HG02759 (cell line): ENCODE data around the gene ATP6V0A1.
"Not testable (repeated sequence)": the region's sequence is repeated elsewhere in the genome, so short reads cannot be mapped to it uniquely, and the experiment has no call there.

Experiments used
- ATAC-seq: cut with Tn5 transposase; IDR thresholded peaks from one replicate; pipeline ENCODE4 v1.9.1; 2021; ENCODE audit warnings: mild to moderate bottlenecking, moderate library complexity; ENCODE audit not compliant: unreplicated experiment

The ATP6V0A1 gene

GRCh38 chr17:42436391-42436790, 22.3 kb upstream of the ATP6V0A1 start:
- ATAC-seq = no peak

GRCh38 chr17:42438600-42439567, 19.8 kb upstream of the ATP6V0A1 start:
- no peak for ATAC-seq

GRCh38 chr17:42441371-42442195, 17.1 kb upstream of the ATP6V0A1 start:
- no peak for ATAC-seq

- no peak for ATAC-seq
Measured at GRCh38 chr17:42442196-42442565, 16.5 kb upstream of the ATP6V0A1 start.

- ATAC-seq = not testable (repeated sequence)
Measured at GRCh38 chr17:42449176-42449575, 9.5 kb upstream of the ATP6V0A1 start.

GRCh38 chr17:42449838-42450237, 8.8 kb upstream of the ATP6V0A1 start:
- not testable (repeated sequence) for ATAC-seq

- ATAC-seq = not testable (repeated sequence)
Measured at GRCh38 chr17:42451270-42451669, 7.4 kb upstream of the ATP6V0A1 start.

GRCh38 chr17:42453439-42453838, 5.2 kb upstream of the ATP6V0A1 start:
- no peak for ATAC-seq

GRCh38 chr17:42454987-42455386, 3.7 kb upstream of the ATP6V0A1 start:
- not testable (repeated sequence) for ATAC-seq

GRCh38 chr17:42456223-42457106, 2.2 kb upstream of the ATP6V0A1 start:
- ATAC-seq = no peak

- ATAC-seq = no peak
Measured at GRCh38 chr17:42457107-42457792, 1.4 kb upstream of the ATP6V0A1 start.

GRCh38 chr17:42459256-42459800, 650 bp downstream of the ATP6V0A1 start:
- ATAC-seq = no peak

- ATAC-seq = no peak
Measured at GRCh38 chr17:42459801-42460281, 1.2 kb downstream of the ATP6V0A1 start.

GRCh38 chr17:42460371-42460770, 1.7 kb downstream of the ATP6V0A1 start:
- ATAC-seq = no peak

- no peak for ATAC-seq
Measured at GRCh38 chr17:42463976-42464400, 5.3 kb downstream of the ATP6V0A1 start.

- no peak for ATAC-seq
Measured at GRCh38 chr17:42467889-42468288, 9.2 kb downstream of the ATP6V0A1 start.

GRCh38 chr17:42472709-42473521, 14.2 kb downstream of the ATP6V0A1 start:
- no peak for ATAC-seq

GRCh38 chr17:42474276-42474675, 15.6 kb downstream of the ATP6V0A1 start:
- ATAC-seq = no peak

- no peak for ATAC-seq
Measured at GRCh38 chr17:42475121-42475520, 16.4 kb downstream of the ATP6V0A1 start.
